ENCODE results near the gene SLC15A2. TPM values are rescaled to one million over a fixed set of nuclear protein-coding genes. Genes with fewer than 3 reads are reported as not detected.
"Not testable (repeated sequence)": the region's sequence is repeated elsewhere in the genome, so short reads cannot be mapped to it uniquely, and the experiment has no call there.

The SLC15A2 gene
- total and polyA plus RNA-seq, 12 donors = 0.51 to 4.0 (median 2.2) TPM

DNA sequence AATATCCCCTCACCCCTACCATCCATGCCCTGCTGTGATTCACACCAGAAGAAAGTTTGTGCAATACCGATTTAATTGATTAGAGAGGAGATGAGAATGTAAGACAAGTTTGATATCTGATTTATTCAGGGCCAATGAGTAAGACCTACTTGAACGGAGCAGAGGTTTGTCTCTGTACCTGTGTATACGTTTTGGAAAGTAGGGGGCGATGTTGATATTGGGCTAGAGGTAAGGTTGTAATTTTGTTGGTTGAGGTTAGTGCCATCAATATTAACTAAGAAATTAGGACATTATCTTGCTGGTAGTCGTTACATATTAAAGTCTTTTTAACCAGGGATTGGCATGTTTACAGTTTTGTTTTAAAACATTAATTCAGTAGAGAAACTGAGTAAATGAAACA is 38.6 kb upstream of the SLC15A2 start:
- Histone ChIP-seq H3K27me3 (no peaks in the 10 kb centered on the region), H3K9me3 (replicated peaks in 1 of 3) (no peaks in the 10 kb centered on the region), H3K27ac (no peak overlapping the region), H3K36me3 (replicated peaks in 1 of 2) (no peaks in the 10 kb centered on the region), H3K4me3 (no peak overlapping the region), H3K4me1 (replicated peaks in 1 of 2) (no peaks in the 10 kb centered on the region)
- TF ChIP-seq, protein P1, sequence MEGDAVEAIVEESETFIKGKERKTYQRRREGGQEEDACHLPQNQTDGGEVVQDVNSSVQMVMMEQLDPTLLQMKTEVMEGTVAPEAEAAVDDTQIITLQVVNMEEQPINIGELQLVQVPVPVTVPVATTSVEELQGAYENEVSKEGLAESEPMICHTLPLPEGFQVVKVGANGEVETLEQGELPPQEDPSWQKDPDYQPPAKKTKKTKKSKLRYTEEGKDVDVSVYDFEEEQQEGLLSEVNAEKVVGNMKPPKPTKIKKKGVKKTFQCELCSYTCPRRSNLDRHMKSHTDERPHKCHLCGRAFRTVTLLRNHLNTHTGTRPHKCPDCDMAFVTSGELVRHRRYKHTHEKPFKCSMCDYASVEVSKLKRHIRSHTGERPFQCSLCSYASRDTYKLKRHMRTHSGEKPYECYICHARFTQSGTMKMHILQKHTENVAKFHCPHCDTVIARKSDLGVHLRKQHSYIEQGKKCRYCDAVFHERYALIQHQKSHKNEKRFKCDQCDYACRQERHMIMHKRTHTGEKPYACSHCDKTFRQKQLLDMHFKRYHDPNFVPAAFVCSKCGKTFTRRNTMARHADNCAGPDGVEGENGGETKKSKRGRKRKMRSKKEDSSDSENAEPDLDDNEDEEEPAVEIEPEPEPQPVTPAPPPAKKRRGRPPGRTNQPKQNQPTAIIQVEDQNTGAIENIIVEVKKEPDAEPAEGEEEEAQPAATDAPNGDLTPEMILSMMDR (IDR thresholded peaks at IDR 0.05) = peak in 3 of 6 experiments; percentile 8 to 11 (median 11)
- TF ChIP-seq POLR2A (IDR thresholded peaks at IDR 0.05) = no peak
- WGBS, 4 donors = 44 to 56% (median 45%) methylated on average over 5 of the region's 5 CpGs
- intact Hi-C loops (cut with DNase I) = no loop called here
- no peak for DNase-seq

DNA sequence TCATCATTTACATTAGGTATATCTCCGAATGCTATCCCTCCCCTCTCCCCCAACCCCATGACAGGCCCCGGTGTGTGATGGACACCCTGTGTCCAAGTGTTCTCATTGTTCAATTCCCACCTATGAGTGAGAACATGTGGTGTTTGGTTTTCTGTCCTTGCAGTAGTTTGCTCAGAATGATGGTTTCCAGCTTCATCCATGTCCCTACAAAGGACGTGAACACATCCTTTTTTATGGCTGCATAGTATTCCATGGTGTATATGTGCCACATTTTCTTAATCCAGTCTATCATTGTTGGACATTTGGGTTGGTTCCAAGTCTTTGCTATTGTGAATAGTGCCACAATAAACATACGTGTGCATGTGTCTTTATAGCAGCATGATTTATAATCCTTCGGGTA is 36.4 kb upstream of the SLC15A2 start:
- WGBS, 4 donors = 80 to 96% (median 93%) methylated on average over 3 to 5 of the region's 5 CpGs
- H3K9me3 ChIP-seq (replicated peaks in 1 of 3); H3K27ac ChIP-seq; H3K27me3 ChIP-seq; DNase-seq; H3K36me3 ChIP-seq (replicated peaks in 1 of 2); H3K4me1 ChIP-seq (replicated peaks in 1 of 2); intact Hi-C loops (cut with DNase I); H3K4me3 ChIP-seq: not testable (repeated sequence)

DNA sequence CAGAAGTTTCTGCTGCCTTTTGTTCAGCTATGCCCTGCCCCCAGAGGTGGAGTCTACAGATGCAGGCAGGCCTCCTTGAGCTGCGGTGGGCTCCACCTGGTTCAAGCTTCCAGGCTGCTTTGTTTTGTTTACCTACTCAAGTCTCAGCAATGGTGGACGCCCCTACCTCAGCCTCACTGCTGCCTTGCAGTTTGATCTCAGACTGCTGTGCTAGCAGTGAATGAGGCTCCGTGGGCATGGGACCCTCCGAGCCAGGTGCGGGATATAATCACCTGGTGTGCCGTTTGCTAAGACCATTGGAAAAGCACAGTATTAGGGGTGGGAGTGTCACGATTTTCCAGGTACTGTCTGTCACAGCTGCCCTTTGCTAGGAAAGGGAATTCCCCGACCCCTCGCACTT is 31.0 kb upstream of the SLC15A2 start:
- H3K9me3 ChIP-seq (replicated peaks in 1 of 3); DNase-seq; H3K36me3 ChIP-seq (replicated peaks in 1 of 2); H3K27ac ChIP-seq; H3K4me1 ChIP-seq (replicated peaks in 1 of 2); intact Hi-C loops (cut with DNase I); H3K4me3 ChIP-seq; H3K27me3 ChIP-seq: not testable (repeated sequence)
- 94 to 97% (median 95%) methylated on average over 5 to 9 of the region's 9 CpGs for WGBS, 4 donors

DNA sequence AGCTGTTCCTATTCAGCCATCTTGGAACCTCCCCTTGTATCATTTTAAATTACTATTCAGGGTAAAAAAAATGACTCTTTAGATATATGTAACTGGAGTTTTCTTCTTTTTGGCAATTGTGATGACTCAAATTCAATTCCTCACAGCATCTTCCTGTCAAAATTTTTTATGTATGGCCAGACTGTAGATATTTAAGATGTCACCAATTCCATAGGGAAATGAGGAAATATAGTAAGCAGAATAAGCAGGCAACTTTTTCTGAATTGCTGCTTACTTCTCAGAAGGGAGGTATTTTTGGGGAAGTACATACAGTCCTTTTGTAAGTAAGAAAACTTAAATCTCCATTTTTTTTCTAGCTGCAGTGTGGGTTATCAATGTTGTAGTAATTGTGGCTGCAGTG is 30.4 kb upstream of the SLC15A2 start:
- H3K36me3 ChIP-seq (replicated peaks in 1 of 2) = no peaks in the 10 kb centered on the region
- no peak overlapping the region for H3K4me3 ChIP-seq
- TF ChIP-seq, protein P1 (IDR thresholded peaks at IDR 0.05) = no peak
- no peak for TF ChIP-seq POLR2A (IDR thresholded peaks at IDR 0.05)
- H3K9me3 ChIP-seq (replicated peaks in 1 of 3) = peaks cover 0 to under 1% (median 0%) of the 10 kb centered on the region in 3 donors
- no peaks in the 10 kb centered on the region for H3K4me1 ChIP-seq (replicated peaks in 1 of 2)
- H3K27ac ChIP-seq = no peak overlapping the region
- H3K27me3 ChIP-seq = no peaks in the 10 kb centered on the region
- intact Hi-C loops (cut with DNase I) = no loop called here
- DNase-seq = no peak

DNA sequence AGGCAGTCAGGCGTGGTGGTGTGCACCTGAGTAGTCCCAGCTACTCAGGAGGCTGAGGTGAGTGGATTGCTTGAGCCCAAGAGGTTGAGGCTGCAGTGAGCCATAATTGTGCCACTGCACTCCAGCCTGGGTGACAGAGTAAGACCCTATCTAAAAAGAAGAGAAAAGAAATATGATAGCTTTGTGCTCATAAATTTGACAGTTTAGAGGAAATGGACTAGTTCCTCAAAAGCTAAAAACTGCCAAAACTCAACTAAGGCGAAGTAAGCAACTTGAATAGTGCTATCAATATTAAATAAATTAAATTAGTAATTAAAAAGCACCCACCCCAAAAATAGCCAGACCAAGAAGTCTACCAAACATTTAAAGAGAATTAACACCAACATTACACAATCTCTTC is 24.5 kb upstream of the SLC15A2 start:
- Histone ChIP-seq H3K27me3 (no peaks in the 10 kb centered on the region), H3K9me3 (replicated peaks in 1 of 3) (peaks cover 0 to 4% (median 0%) of the 10 kb centered on the region in 3 donors), H3K4me1 (replicated peaks in 1 of 2) (no peaks in the 10 kb centered on the region), H3K27ac (no peak overlapping the region), H3K4me3 (no peak overlapping the region), H3K36me3 (replicated peaks in 1 of 2) (no peaks in the 10 kb centered on the region)
- no peak for TF ChIP-seq POLR2A (IDR thresholded peaks at IDR 0.05)
- TF ChIP-seq, protein P1 (IDR thresholded peaks at IDR 0.05) = no peak
- DNase-seq = no peak
- intact Hi-C loops (cut with DNase I) = no loop called here
- 84 to 88% (median 86%) methylated on average over 2 of the region's 2 CpGs for WGBS, 4 donors
